H9 (cell line): Measurements from ENCODE around the gene HSPE1. TPM values are rescaled to one million over a fixed set of nuclear protein-coding genes. Genes with fewer than 3 reads are reported as not detected.
A peak's percentile ranks its signal among the peaks of the same experiment; 100 is the strongest.

Experiments
- DNase-seq: peaks from one replicate; pipeline ENCODE4 v3.0.0-alpha.2; 2017
- H2AFZ ChIP-seq: one replicate; pipeline ENCODE4 v1.6.1; 2013; ENCODE audit warnings: mild to moderate bottlenecking, low read length, control low read depth, moderate library complexity
- H2AK5ac ChIP-seq: 2 replicates; pipeline ENCODE4 v1.6.1; 2013; ENCODE audit warnings: low read length, control low read depth, mixed read lengths; ENCODE audit not compliant: insufficient read length
- H2BK120ac ChIP-seq: one replicate; pipeline ENCODE4 v1.6.1; 2013; ENCODE audit warnings: low read depth, mild to moderate bottlenecking, low read length, control low read depth, inconsistent platforms; ENCODE audit not compliant: poor library complexity, severe bottlenecking
- H2BK12ac ChIP-seq: 2 replicates; pipeline ENCODE4 v1.6.1; 2013; ENCODE audit warnings: low read length, control low read depth, mixed read lengths, low read depth; ENCODE audit not compliant: insufficient read length
- H2BK15ac ChIP-seq: 2 replicates; pipeline ENCODE4 v1.6.1; 2013; ENCODE audit warnings: low read depth, low read length, control low read depth
- H2BK20ac ChIP-seq: one replicate; pipeline ENCODE4 v1.6.1; 2013; ENCODE audit warnings: low read depth, mild to moderate bottlenecking, low read length, control low read depth, inconsistent platforms; ENCODE audit not compliant: poor library complexity, severe bottlenecking
- H2BK5ac ChIP-seq: 2 replicates; pipeline ENCODE4 v1.6.1; 2013; ENCODE audit warnings: low read length, control low read depth, mixed read lengths; ENCODE audit not compliant: insufficient read length
- H3K14ac ChIP-seq: 2 replicates; pipeline ENCODE4 v1.6.1; 2013; ENCODE audit warnings: low read length, control low read depth; ENCODE audit not compliant: insufficient read depth
- H3K18ac ChIP-seq: 2 replicates; pipeline ENCODE4 v1.6.1; 2013; ENCODE audit warnings: low read depth, mild to moderate bottlenecking, mixed read lengths, low read length, control low read depth; ENCODE audit not compliant: insufficient read length
- H3K23ac ChIP-seq: 2 replicates; pipeline ENCODE4 v1.6.1; 2013; ENCODE audit warnings: low read length, control low read depth, mixed read lengths, low read depth; ENCODE audit not compliant: insufficient read length
- H3K23me2 ChIP-seq: 2 replicates; pipeline ENCODE4 v1.6.1; 2013; ENCODE audit warnings: low read depth, mild to moderate bottlenecking, mixed read lengths, low read length, control low read depth; ENCODE audit not compliant: insufficient read length, poor library complexity, severe bottlenecking
- H3K27ac ChIP-seq: 2 replicates; pipeline ENCODE4 v1.5.1; 2013; ENCODE audit warnings: low read length, control low read depth, mixed read lengths, low read depth; ENCODE audit not compliant: insufficient read length
- H3K27me3 ChIP-seq: 2 replicates; pipeline ENCODE4 v1.6.1; 2013; ENCODE audit warnings: low read length, control low read depth, inconsistent platforms; ENCODE audit not compliant: insufficient read depth
- H3K4ac ChIP-seq: 2 replicates; pipeline ENCODE4 v1.6.1; 2013; ENCODE audit warnings: low read depth, mild to moderate bottlenecking, control low read depth, inconsistent platforms, low read length, moderate library complexity
- H3K4me1 ChIP-seq: 2 replicates; pipeline ENCODE4 v1.6.1; 2013; ENCODE audit warnings: low read length, control low read depth, inconsistent platforms; ENCODE audit not compliant: insufficient read depth
- H3K4me2 ChIP-seq: 2 replicates; pipeline ENCODE4 v1.6.1; 2013; ENCODE audit warnings: low read length, control low read depth, mixed read lengths; ENCODE audit not compliant: insufficient read length, insufficient read depth
- H3K56ac ChIP-seq: 2 replicates; pipeline ENCODE4 v1.6.1; 2013; ENCODE audit warnings: low read depth, mild to moderate bottlenecking, mixed read lengths, low read length, control low read depth; ENCODE audit not compliant: insufficient read length
- H3K79me1 ChIP-seq: 2 replicates; pipeline ENCODE4 v1.6.1; 2013; ENCODE audit warnings: low read depth, mild to moderate bottlenecking, moderate library complexity, low read length, control low read depth, inconsistent platforms; ENCODE audit not compliant: insufficient read depth, poor library complexity, severe bottlenecking
- H3K79me2 ChIP-seq: 2 replicates; pipeline ENCODE4 v1.6.1; 2013; ENCODE audit warnings: low read length, control low read depth, inconsistent platforms; ENCODE audit not compliant: insufficient read depth
- H3K9ac ChIP-seq: 2 replicates; pipeline ENCODE4 v1.6.1; 2013; ENCODE audit warnings: low read length, control low read depth, mixed read lengths; ENCODE audit not compliant: insufficient read length; ENCODE audit errors: extremely low read depth
- H3K9me3 ChIP-seq: one replicate; pipeline ENCODE4 v1.6.1; 2013; ENCODE audit warnings: low read depth, low read length, inconsistent platforms; ENCODE audit not compliant: control insufficient read depth
- H3T11ph ChIP-seq: one replicate; pipeline ENCODE4 v1.6.1; 2013; ENCODE audit warnings: mild to moderate bottlenecking, low read length, control low read depth, inconsistent platforms
- H4K20me1 ChIP-seq: one replicate; pipeline ENCODE4 v1.6.1; 2013; ENCODE audit not compliant: control insufficient read depth, insufficient read length, insufficient read depth
- H4K5ac ChIP-seq: 2 replicates; pipeline ENCODE4 v1.6.1; 2013; ENCODE audit warnings: low read depth, mild to moderate bottlenecking, mixed read lengths, low read length, control low read depth; ENCODE audit not compliant: insufficient read length
- H4K8ac ChIP-seq: replicated peaks from 2 replicates; pipeline ENCODE4 v1.6.1; 2013; ENCODE audit warnings: low read length, control low read depth, mixed read lengths, low read depth; ENCODE audit not compliant: insufficient read length
- H4K91ac ChIP-seq: 2 replicates; pipeline ENCODE4 v1.6.1; 2013; ENCODE audit warnings: low read depth, mild to moderate bottlenecking, moderate library complexity, mixed read lengths, low read length, control low read depth; ENCODE audit not compliant: insufficient read length
- H3K27ac Mint-ChIP-seq, 3 experiments: 2 replicates in 2 of 3; 3 replicates in 1 of 3; pipeline ENCODE4 v1.8.0; 2020 to 2021; ENCODE audit warnings: mixed read lengths in 3 of 3, mild to moderate bottlenecking in 1 of 3, moderate library complexity in 1 of 3
- H3K27me3 Mint-ChIP-seq: 2 replicates; pipeline ENCODE4 v1.8.0; 2021; ENCODE audit warnings: low read depth, mild to moderate bottlenecking, moderate library complexity, mixed read lengths
- H3K36me3 Mint-ChIP-seq, 3 experiments: 2 replicates in 2 of 3; 3 replicates in 1 of 3; pipeline ENCODE4 v1.8.0; 2020 to 2021; ENCODE audit warnings: low read depth in 3 of 3, mixed read lengths in 3 of 3; ENCODE audit not compliant: insufficient read depth in 1 of 3
- H3K4me1 Mint-ChIP-seq, 2 experiments: 2 replicates each; pipeline ENCODE4 v1.8.0; 2020; ENCODE audit warnings: mixed read lengths in 2 of 2
- H3K4me3 Mint-ChIP-seq, 2 experiments: 2 replicates in 1 of 2; 3 replicates in 1 of 2; pipeline ENCODE4 v1.8.0; 2020 to 2021; ENCODE audit warnings: mild to moderate bottlenecking in 2 of 2, mixed read lengths in 2 of 2, moderate library complexity in 1 of 2
- H3K9me3 Mint-ChIP-seq, 2 experiments: 2 replicates in 1 of 2; 3 replicates in 1 of 2; pipeline ENCODE4 v1.8.0; 2020; ENCODE audit warnings: mild to moderate bottlenecking in 2 of 2, mixed read lengths in 2 of 2, moderate library complexity in 1 of 2
- WGBS: extraction: QIAGEN DNeasy Blood & Tissue Kit; methylation state at CpG from one replicate; pipeline ENCODE4 v1.1.7; 2013; ENCODE audit warnings: missing lambda C conversion rate, low lambda C conversion rate, mixed read lengths; ENCODE audit not compliant: insufficient read length; ENCODE audit errors: extremely low coverage; 5-methylcytosine and 5-hydroxymethylcytosine counted together
- total RNA-seq: library from RNA; stranded (reverse); gene quantifications from 2 replicates; pipeline ENCODE4 v1.2.1, GENCODE V29; 2021
- TF ChIP-seq, protein P1 (sequence below): fragments of 200-600 bp; sonication (generic); conservative IDR thresholded peaks from 3 replicates; pipeline ENCODE4 v1.8.0; 2021; ENCODE audit warnings: antibody characterized with exemption, mild to moderate bottlenecking

HSPE1 gene
- total RNA-seq, 1 experiment from 2014 or later, result 347 TPM

DNA sequence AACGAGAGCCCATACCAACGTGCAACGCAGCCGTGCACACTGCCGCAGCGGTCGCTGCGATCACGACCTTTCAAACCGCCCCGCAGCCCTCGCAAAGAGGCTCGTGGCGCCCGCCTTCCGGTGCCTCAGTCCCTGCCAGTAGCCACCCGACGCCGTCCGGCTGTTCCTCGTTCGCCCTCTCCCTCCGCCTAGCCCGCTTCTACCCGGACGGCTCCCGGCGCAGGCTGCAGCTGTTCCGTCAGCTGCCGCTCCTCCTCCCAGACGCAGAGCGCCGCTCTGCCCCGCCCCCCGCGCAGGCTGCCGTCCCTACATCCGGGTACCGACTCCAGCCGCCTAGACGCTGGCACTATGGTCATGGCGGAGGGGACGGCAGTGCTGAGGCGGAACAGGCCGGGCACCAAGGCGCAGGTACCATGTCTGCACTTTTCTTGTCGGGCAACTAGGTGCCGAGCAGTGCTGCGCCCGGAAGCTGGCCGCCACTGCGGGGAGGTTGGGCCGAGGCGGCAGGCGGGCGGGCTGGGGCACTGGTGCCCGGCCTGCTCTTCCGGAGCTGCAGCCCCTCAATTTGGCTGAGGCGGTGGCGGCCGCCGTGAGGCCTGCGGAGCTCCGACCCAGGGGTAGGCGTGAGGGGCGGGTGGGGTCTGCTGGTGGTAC lies 15.7 kb downstream of the HSPE1 start, which contains the start of gene MOB4:
Gene MOB4, plus strand, starts transcription at position 328 of the 654 bp plus-strand sequence. Its CDS starts 21 bp downstream, at position 349.
- Histone ChIP-seq H3K56ac (no peak within 1 kb of the TSS), H3K79me1 (no peaks in the 10 kb centered on the region), H4K5ac (no peak within 1 kb of the TSS), H3K14ac (peak within 1 kb of the TSS; percentile 79), H2AFZ (no peak within 1 kb of the TSS), H3K18ac (peak within 1 kb of the TSS; percentile 83), H3K79me2 (peaks cover 19% of the 10 kb centered on the region; the same call in 1 of the 2 replicates), H4K91ac (no peak within 1 kb of the TSS), H2BK12ac (no peak within 1 kb of the TSS), H3K4ac (no peak within 1 kb of the TSS), H4K8ac (no peak within 1 kb of the TSS), H2BK120ac (no peak within 1 kb of the TSS), H3K27me3 (no peaks in the 10 kb centered on the region), H3T11ph (no peak within 1 kb of the TSS), H3K4me2 (peak within 1 kb of the TSS; percentile 63), H3K9me3 (no peaks in the 10 kb centered on the region), H2BK20ac (no peak within 1 kb of the TSS), H3K23me2 (peaks cover 7% of the 10 kb centered on the region), H2BK15ac (no peak within 1 kb of the TSS), H2BK5ac (no peak within 1 kb of the TSS), H3K4me1 (0 out of 2 replicates have a peak, but pooled peaks cover 3% of the 10 kb centered on the region), H3K23ac (no peak within 1 kb of the TSS), H3K27ac (no peak within 1 kb of the TSS), H3K9ac (peak within 1 kb of the TSS; percentile 85), H4K20me1 (no peaks in the 10 kb centered on the region), H2AK5ac (no peak within 1 kb of the TSS)
- peak; percentile 96 for DNase-seq
- H3K9me3 Mint-ChIP-seq, result peaks cover under 1 to 3% of the 10 kb centered on the region in 2 experiments
- H3K4me3 Mint-ChIP-seq, result peak within 1 kb of the TSS; percentile 85 to 92
- H3K4me1 Mint-ChIP-seq, result peaks cover 16 to 31% of the 10 kb centered on the region in 2 experiments
- peak within 1 kb of the TSS; percentile 96 to 99 (median 99) for H3K27ac Mint-ChIP-seq
- peaks cover 4 to 16% (median 7%) of the 10 kb centered on the region in 3 experiments for H3K36me3 Mint-ChIP-seq
- WGBS, result no CpG with 5 or more reads among the region's 66 CpGs
- TF ChIP-seq, protein P1, sequence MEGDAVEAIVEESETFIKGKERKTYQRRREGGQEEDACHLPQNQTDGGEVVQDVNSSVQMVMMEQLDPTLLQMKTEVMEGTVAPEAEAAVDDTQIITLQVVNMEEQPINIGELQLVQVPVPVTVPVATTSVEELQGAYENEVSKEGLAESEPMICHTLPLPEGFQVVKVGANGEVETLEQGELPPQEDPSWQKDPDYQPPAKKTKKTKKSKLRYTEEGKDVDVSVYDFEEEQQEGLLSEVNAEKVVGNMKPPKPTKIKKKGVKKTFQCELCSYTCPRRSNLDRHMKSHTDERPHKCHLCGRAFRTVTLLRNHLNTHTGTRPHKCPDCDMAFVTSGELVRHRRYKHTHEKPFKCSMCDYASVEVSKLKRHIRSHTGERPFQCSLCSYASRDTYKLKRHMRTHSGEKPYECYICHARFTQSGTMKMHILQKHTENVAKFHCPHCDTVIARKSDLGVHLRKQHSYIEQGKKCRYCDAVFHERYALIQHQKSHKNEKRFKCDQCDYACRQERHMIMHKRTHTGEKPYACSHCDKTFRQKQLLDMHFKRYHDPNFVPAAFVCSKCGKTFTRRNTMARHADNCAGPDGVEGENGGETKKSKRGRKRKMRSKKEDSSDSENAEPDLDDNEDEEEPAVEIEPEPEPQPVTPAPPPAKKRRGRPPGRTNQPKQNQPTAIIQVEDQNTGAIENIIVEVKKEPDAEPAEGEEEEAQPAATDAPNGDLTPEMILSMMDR, result no peak
- no peaks in the 10 kb centered on the region; the same call in 1 of the 2 replicates for H3K27me3 Mint-ChIP-seq
